Esophagus squamous epithelium (tissue), 4 donors: ENCODE results near the gene LYRM1.

Source experiments
- CTCF ChIP-seq, 6 experiments: fragments of 450-650 bp in 4 of 6; fragments of 200-600 bp in 2 of 6; sonication (generic) in 2 of 6; IDR thresholded peaks; one replicate each; pipeline ENCODE4 v1.5.1; 2016 to 2019; ENCODE audit warnings: antibody characterized with exemption in 6 of 6, mild to moderate bottlenecking in 4 of 6, moderate library complexity in 4 of 6
- POLR2A ChIP-seq, 4 donors: fragments of 450-650 bp; IDR thresholded peaks; one replicate each; pipeline ENCODE4 v1.6.1; 2017; ENCODE audit warnings: antibody characterized with exemption in 4 of 4, mild to moderate bottlenecking in 4 of 4, moderate library complexity in 3 of 4

GRCh38 chr16:20911361-20911760, 10.8 kb downstream of the LYRM1 start:
- no peak for TF ChIP-seq CTCF (IDR thresholded peaks at IDR 0.05)
- no peak for TF ChIP-seq POLR2A (IDR thresholded peaks at IDR 0.05)
